ENCODE measurements around the gene ALDH1B1. TPM values are rescaled to one million over a fixed set of nuclear protein-coding genes. Genes with fewer than 3 reads are reported as not detected.

ALDH1B1 gene
- total and polyA plus RNA-seq, 2 experiments from 2014 or later, result 26.9 to 39.5 TPM

DNA sequence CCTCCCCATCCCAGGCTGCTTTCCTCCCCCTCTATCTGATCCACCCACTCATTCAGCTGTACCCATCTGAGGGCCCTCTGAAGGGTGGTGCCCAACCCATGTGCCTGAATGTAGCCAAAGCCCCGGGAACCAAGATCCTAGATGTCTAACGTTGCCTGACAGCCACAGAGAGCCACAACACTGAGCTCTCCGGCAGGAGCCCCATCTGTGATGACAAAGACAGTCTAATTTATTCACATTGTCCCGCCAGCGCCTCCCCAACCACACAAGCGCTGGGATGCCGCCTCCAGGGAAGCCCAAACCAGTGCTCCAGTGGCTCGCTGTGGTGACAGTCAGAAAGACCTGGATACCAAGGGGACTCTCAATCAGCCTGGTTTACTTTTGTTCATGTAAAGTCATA lies 23.4 kb downstream of the ALDH1B1 start:
- Histone ChIP-seq H3K4me1 (ENCODE audit: insufficient read depth) (no peaks in the 10 kb centered on the region), H3K9me3 (ENCODE audit: low read depth) (no peaks in the 10 kb centered on the region), H3K4me2 (ENCODE audit: unreplicated experiment) (no peak overlapping the region), H4K20me1 (ENCODE audit: insufficient read depth) (no peaks in the 10 kb centered on the region), H3K27me3 (replicated peaks; ENCODE audit: insufficient read depth) (peaks cover 33% of the 10 kb centered on the region), H2AFZ (no peak overlapping the region), H3K9ac (no peak overlapping the region), H3K4me3 (no peak overlapping the region), H3K9me2 (ENCODE audit: insufficient read depth) (no peaks in the 10 kb centered on the region), H3F3A (ENCODE audit: insufficient read depth) (no peaks in the 10 kb centered on the region), H3K27ac (no peak overlapping the region), H3K36me3 (ENCODE audit: low read depth) (no peaks in the 10 kb centered on the region), H3K79me2 (ENCODE audit: insufficient read depth) (no peaks in the 10 kb centered on the region)
- in situ Hi-C loops (cut with MboI), result no loop called here
- DNase-seq, result no peak
- WGBS, 2 experiments (ENCODE audit: low coverage in 1 of 2, low lambda C conversion rate in 2 of 2, missing lambda C conversion rate in 2 of 2), result 75 to 80% methylated on average over 8 of the region's 8 CpGs
- TF ChIP-seq EZH2 (IDR thresholded peaks at IDR 0.05; ENCODE audit: insufficient read depth, poor library complexity, severe bottlenecking) (no peak), EZH2phosphoT487 (IDR thresholded peaks at IDR 0.05; ENCODE audit: insufficient read depth, low read depth) (no peak)

DNA sequence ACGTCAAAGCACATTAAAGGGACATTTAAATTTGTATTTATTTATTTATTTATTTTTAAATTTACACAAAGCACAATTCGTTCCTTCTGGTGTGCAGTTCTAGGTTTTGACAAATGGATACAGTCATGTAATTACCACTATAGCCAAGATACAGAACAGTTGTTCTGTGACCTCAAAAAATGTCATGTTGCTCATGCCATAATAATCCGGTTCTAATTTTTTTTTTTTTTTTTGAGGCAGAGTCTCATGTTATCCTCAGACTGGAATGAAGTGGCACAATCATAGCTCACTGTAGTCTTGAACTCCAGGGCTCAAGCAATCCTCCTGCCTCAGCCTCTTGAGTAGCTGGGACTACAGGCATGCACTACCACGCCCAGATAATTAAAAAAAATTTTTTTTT lies 24.0 kb downstream of the ALDH1B1 start:
- TF ChIP-seq EZH2 (IDR thresholded peaks at IDR 0.05; ENCODE audit: insufficient read depth, poor library complexity, severe bottlenecking) (no peak), EZH2phosphoT487 (IDR thresholded peaks at IDR 0.05; ENCODE audit: insufficient read depth, low read depth) (no peak)
- Histone ChIP-seq H3K9ac (no peak overlapping the region), H3K4me1 (ENCODE audit: insufficient read depth) (no peaks in the 10 kb centered on the region), H3K4me3 (no peak overlapping the region), H3K79me2 (ENCODE audit: insufficient read depth) (no peaks in the 10 kb centered on the region), H4K20me1 (ENCODE audit: insufficient read depth) (no peaks in the 10 kb centered on the region), H3F3A (ENCODE audit: insufficient read depth) (no peaks in the 10 kb centered on the region), H3K27me3 (replicated peaks; ENCODE audit: insufficient read depth) (peaks cover 30% of the 10 kb centered on the region), H2AFZ (no peak overlapping the region), H3K9me3 (ENCODE audit: low read depth) (no peaks in the 10 kb centered on the region), H3K27ac (no peak overlapping the region), H3K9me2 (ENCODE audit: insufficient read depth) (no peaks in the 10 kb centered on the region), H3K4me2 (ENCODE audit: unreplicated experiment) (no peak overlapping the region), H3K36me3 (ENCODE audit: low read depth) (no peaks in the 10 kb centered on the region)
- DNase-seq, result peak; percentile 33
- WGBS, 2 experiments (ENCODE audit: low coverage in 1 of 2, low lambda C conversion rate in 2 of 2, missing lambda C conversion rate in 2 of 2), result 19 to 20% methylated on average over 4 of the region's 4 CpGs
- in situ Hi-C loops (cut with MboI), result no loop called here

DNA sequence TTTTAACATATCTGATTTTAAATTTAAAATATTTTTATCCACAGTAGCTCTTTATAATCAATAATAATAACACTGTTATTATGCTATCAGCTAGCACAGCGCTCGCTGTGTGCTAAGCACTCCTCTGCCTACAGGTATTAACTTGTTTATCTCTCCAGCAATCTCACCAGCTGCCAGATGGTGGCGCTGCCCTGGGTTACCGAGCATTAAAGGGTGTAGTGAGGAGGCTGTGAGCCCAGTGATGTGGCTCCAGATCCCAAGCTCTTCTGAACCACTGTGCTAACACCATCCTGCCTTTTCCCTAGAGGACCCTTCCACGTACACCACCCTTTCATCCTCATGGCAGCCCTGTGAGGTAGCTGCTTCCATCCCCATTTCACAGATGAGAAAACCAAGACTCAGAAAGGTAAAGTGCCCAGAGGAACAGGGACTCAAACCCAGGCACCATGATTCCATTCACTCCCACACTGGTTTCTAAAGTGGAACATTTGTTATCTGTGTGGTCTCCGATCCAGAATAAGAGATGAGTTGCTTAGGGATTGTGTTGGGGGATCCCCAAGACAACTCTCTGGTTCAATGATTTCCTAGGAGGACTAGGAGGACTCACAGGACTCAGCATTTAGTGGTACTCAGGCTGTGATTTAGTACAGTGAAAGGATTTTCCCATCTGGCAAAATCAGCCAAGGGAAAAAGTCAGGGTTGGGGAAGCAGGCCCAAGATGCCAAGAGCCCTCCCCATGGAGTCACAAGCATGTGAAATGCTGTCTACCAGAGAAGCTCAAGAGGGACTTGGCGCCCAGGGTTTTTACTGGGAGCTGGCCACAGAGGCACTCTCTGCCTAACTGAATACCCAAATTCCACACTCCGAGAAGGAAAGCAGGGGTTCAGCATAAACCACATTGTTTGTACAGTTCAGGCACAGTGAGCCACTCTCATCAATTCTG lies 24.8 kb downstream of the ALDH1B1 start:
- no peak overlapping the region for H3K4me3 ChIP-seq
- no peak overlapping the region for H3K9ac ChIP-seq
- in situ Hi-C loops (cut with MboI), result no loop called here
- H3K9me3 ChIP-seq (ENCODE audit: low read depth), result no peaks in the 10 kb centered on the region
- peaks cover 38% of the 10 kb centered on the region for H3K27me3 ChIP-seq (replicated peaks; ENCODE audit: insufficient read depth)
- DNase-seq, result peak; percentile 29
- no peaks in the 10 kb centered on the region for H3K36me3 ChIP-seq (ENCODE audit: low read depth)
- no peak overlapping the region for H3K4me2 ChIP-seq (ENCODE audit: unreplicated experiment)
- no peak overlapping the region for H2AFZ ChIP-seq
- H4K20me1 ChIP-seq (ENCODE audit: insufficient read depth), result no peaks in the 10 kb centered on the region
- no peaks in the 10 kb centered on the region for H3F3A ChIP-seq (ENCODE audit: insufficient read depth)
- no peaks in the 10 kb centered on the region for H3K4me1 ChIP-seq (ENCODE audit: insufficient read depth)
- no peak overlapping the region for H3K27ac ChIP-seq
- H3K9me2 ChIP-seq (ENCODE audit: insufficient read depth), result no peaks in the 10 kb centered on the region
- TF ChIP-seq EZH2phosphoT487 (IDR thresholded peaks at IDR 0.05; ENCODE audit: insufficient read depth, low read depth), result no peak
- TF ChIP-seq EZH2 (IDR thresholded peaks at IDR 0.05; ENCODE audit: insufficient read depth, poor library complexity, severe bottlenecking), result no peak
- 62% methylated on average over 8 of the region's 8 CpGs for WGBS, 2 experiments (ENCODE audit: low coverage in 1 of 2, low lambda C conversion rate in 2 of 2, missing lambda C conversion rate in 2 of 2)
- no peaks in the 10 kb centered on the region for H3K79me2 ChIP-seq (ENCODE audit: insufficient read depth)

- no peak overlapping the region for H2AFZ ChIP-seq
- H3F3A ChIP-seq (ENCODE audit: insufficient read depth), result no peaks in the 10 kb centered on the region
- H3K79me2 ChIP-seq (ENCODE audit: insufficient read depth), result no peaks in the 10 kb centered on the region
- no peak for TF ChIP-seq EZH2 (IDR thresholded peaks at IDR 0.05; ENCODE audit: insufficient read depth, poor library complexity, severe bottlenecking)
- TF ChIP-seq EZH2phosphoT487 (IDR thresholded peaks at IDR 0.05; ENCODE audit: insufficient read depth, low read depth), result no peak
- no peak overlapping the region for H3K4me3 ChIP-seq
- no peaks in the 10 kb centered on the region for H3K36me3 ChIP-seq (ENCODE audit: low read depth)
- in situ Hi-C loops (cut with MboI), result no loop called here
- DNase-seq, result no peak
- no peak overlapping the region for H3K4me2 ChIP-seq (ENCODE audit: unreplicated experiment)
- H3K27me3 ChIP-seq (replicated peaks; ENCODE audit: insufficient read depth), result peaks cover 39% of the 10 kb centered on the region
- H4K20me1 ChIP-seq (ENCODE audit: insufficient read depth), result no peaks in the 10 kb centered on the region
- no peak overlapping the region for H3K27ac ChIP-seq
- H3K9me2 ChIP-seq (ENCODE audit: insufficient read depth), result no peaks in the 10 kb centered on the region
- 40 to 43% methylated on average over 1 of the region's 1 CpG for WGBS, 2 experiments (ENCODE audit: low coverage in 1 of 2, low lambda C conversion rate in 2 of 2, missing lambda C conversion rate in 2 of 2)
- H3K9me3 ChIP-seq (ENCODE audit: low read depth), result no peaks in the 10 kb centered on the region
- H3K4me1 ChIP-seq (ENCODE audit: insufficient read depth), result no peaks in the 10 kb centered on the region
- H3K9ac ChIP-seq, result no peak overlapping the region
These were observed 25.9 kb downstream of the ALDH1B1 start for GRCh38 chr9:38418366-38418765.
